ENCODE data around the gene ARMH4.

ARMH4 gene

GRCh38 chr14:58100735-58101368 lies 51.2 kb downstream of the ARMH4 start:
- DNase-seq (ENCODE audit: low spot score) = no peak

GRCh38 chr14:58099682-58100081 lies 52.3 kb downstream of the ARMH4 start:
- no peak for DNase-seq (ENCODE audit: low spot score)

- no peak for DNase-seq (ENCODE audit: low spot score)
These were observed 53.5 kb downstream of the ARMH4 start for GRCh38 chr14:58098507-58098906.

- DNase-seq (ENCODE audit: low spot score) = no peak
These were observed 55.3 kb downstream of the ARMH4 start for GRCh38 chr14:58096731-58097130.

- no peak for DNase-seq (ENCODE audit: low spot score)
These were observed 60.0 kb downstream of the ARMH4 start for GRCh38 chr14:58091883-58092630.

GRCh38 chr14:58089612-58090011 lies 62.4 kb downstream of the ARMH4 start:
- no peak for DNase-seq (ENCODE audit: low spot score)

- DNase-seq (ENCODE audit: low spot score) = no peak
These were observed 63.1 kb downstream of the ARMH4 start for GRCh38 chr14:58088961-58089360.

- no peak for DNase-seq (ENCODE audit: low spot score)
These were observed 66.1 kb downstream of the ARMH4 start for GRCh38 chr14:58085877-58086276.

GRCh38 chr14:58082491-58083098 lies 69.4 kb downstream of the ARMH4 start:
- DNase-seq (ENCODE audit: low spot score) = no peak

- DNase-seq (ENCODE audit: low spot score) = no peak
These were observed 70.0 kb downstream of the ARMH4 start for GRCh38 chr14:58082011-58082410.

- no peak for DNase-seq (ENCODE audit: low spot score)
These were observed 73.5 kb downstream of the ARMH4 start for GRCh38 chr14:58078471-58078870.

GRCh38 chr14:58078068-58078467 lies 73.9 kb downstream of the ARMH4 start:
- peak; percentile 87 for DNase-seq (ENCODE audit: low spot score)

GRCh38 chr14:58077621-58078020 lies 74.4 kb downstream of the ARMH4 start:
- no peak for DNase-seq (ENCODE audit: low spot score)

GRCh38 chr14:58073516-58073915 lies 78.5 kb downstream of the ARMH4 start:
- no peak for DNase-seq (ENCODE audit: low spot score)

- peak; percentile 71 for DNase-seq (ENCODE audit: low spot score)
These were observed 79.5 kb downstream of the ARMH4 start for GRCh38 chr14:58072288-58073071.

GRCh38 chr14:58071341-58071740 lies 80.7 kb downstream of the ARMH4 start:
- DNase-seq (ENCODE audit: low spot score) = no peak

- no peak for DNase-seq (ENCODE audit: low spot score)
These were observed 83.7 kb downstream of the ARMH4 start for GRCh38 chr14:58068306-58068705.

GRCh38 chr14:58066115-58066514 lies 85.9 kb downstream of the ARMH4 start:
- no peak for DNase-seq (ENCODE audit: low spot score)

- no peak for DNase-seq (ENCODE audit: low spot score)
These were observed 90.4 kb downstream of the ARMH4 start for GRCh38 chr14:58061581-58061980.

GRCh38 chr14:58060898-58061297 lies 91.1 kb downstream of the ARMH4 start:
- no peak for DNase-seq (ENCODE audit: low spot score)

GRCh38 chr14:58060077-58060476 lies 91.9 kb downstream of the ARMH4 start:
- no peak for DNase-seq (ENCODE audit: low spot score)

GRCh38 chr14:58059126-58059525 lies 92.9 kb downstream of the ARMH4 start:
- DNase-seq (ENCODE audit: low spot score) = peak; percentile 26

Measured in SK-N-DZ (cell line).